CD4-positive, alpha-beta T cell treated with Interleukin-15 for 4 hours (primary cell): ENCODE results near the gene DAB2IP.

ENCODE experiments used
- DNase-seq: peaks from one replicate; pipeline ENCODE4 v3.0.0-alpha.2; 2020; ENCODE audit warnings: low spot score

DAB2IP gene

GRCh38 chr9:121703014-121703734 is 51.7 kb downstream of the DAB2IP start:
- DNase-seq, result no peak

GRCh38 chr9:121704281-121704680 is 52.8 kb downstream of the DAB2IP start:
- DNase-seq, result no peak

- DNase-seq, result no peak
Observed at GRCh38 chr9:121706149-121706750, 54.8 kb downstream of the DAB2IP start.

- no peak for DNase-seq
Observed at GRCh38 chr9:121707477-121708424, 56.3 kb downstream of the DAB2IP start.

GRCh38 chr9:121708768-121709488 is 57.5 kb downstream of the DAB2IP start:
- no peak for DNase-seq

- no peak for DNase-seq
Observed at GRCh38 chr9:121709798-121710197, 58.4 kb downstream of the DAB2IP start.

GRCh38 chr9:121711281-121711680 is 59.8 kb downstream of the DAB2IP start:
- no peak for DNase-seq

GRCh38 chr9:121711797-121712196 is 60.4 kb downstream of the DAB2IP start:
- DNase-seq, result no peak

- DNase-seq, result no peak
Observed at GRCh38 chr9:121713400-121714070, 62.1 kb downstream of the DAB2IP start.

GRCh38 chr9:121714075-121714705 is 62.8 kb downstream of the DAB2IP start:
- no peak for DNase-seq

- no peak for DNase-seq
Observed at GRCh38 chr9:121714873-121715272, 63.4 kb downstream of the DAB2IP start.

GRCh38 chr9:121717141-121717991 is 65.9 kb downstream of the DAB2IP start:
- DNase-seq, result no peak

- DNase-seq, result no peak
Observed at GRCh38 chr9:121718084-121718483, 66.7 kb downstream of the DAB2IP start.

- no peak for DNase-seq
Observed at GRCh38 chr9:121718501-121718900, 67.1 kb downstream of the DAB2IP start.

- DNase-seq, result no peak
Observed at GRCh38 chr9:121720311-121721057, 69.0 kb downstream of the DAB2IP start.

- no peak for DNase-seq
Observed at GRCh38 chr9:121721058-121721350, 69.6 kb downstream of the DAB2IP start.

GRCh38 chr9:121721770-121722169 is 70.3 kb downstream of the DAB2IP start:
- no peak for DNase-seq

GRCh38 chr9:121725008-121725775 is 73.8 kb downstream of the DAB2IP start:
- DNase-seq, result no peak
